Heart left ventricle (tissue), 13 donors: ENCODE results near the gene ACAP1.

Experiments
- CTCF ChIP-seq, 12 donors: fragments of 200-600 bp; sonication (generic) in 4 of 12; IDR thresholded peaks; one replicate each; pipeline versions ENCODE4 v1.5.0 to v1.8.0; 2018 to 2022; ENCODE audit warnings: antibody characterized with exemption in 12 of 12, mild to moderate bottlenecking in 5 of 12
- POLR2A ChIP-seq, 2 donors: fragments of 450-650 bp; IDR thresholded peaks; one replicate each; pipeline ENCODE4 v1.6.1; 2017; ENCODE audit warnings: antibody characterized with exemption in 2 of 2, mild to moderate bottlenecking in 2 of 2, moderate library complexity in 2 of 2
- donor health status: ischemic (EF 13 %, LVEDD 7.1; RV severe dilation, severe dysfunction).
- donor health status: DM: no; HTN: yes; CAD: no.
- donor health status: DM: no; HTN: no; CAD: no.
- donor health status: ischemic (EF 25% LVEDD 6.9; RV normal size, moderate dysfunction).
- donor health status: ischemic (EF 25% LVEDD 5.7; RV mildly dilated, moderate dysfunction).
- donor health status: ischemic (EF 35%, LVEDD 5.7; RV mildly dilated, moderate dysfunction).
- donor health status: nonischemic (EF 11% LVEDD 7.7; RV severe dilation, severe dysfunction).
- donor health status: DM: yes; HTN: yes; CAD: no.
- donor health status: PGD.
- donor health status: ischemic (EF 29% LVEDD 5.4; RV normal size, mild dysfunction).
- donor health status: nonischemic (EF 23%, LVEDD 6.1; RV moderate dilation, normal function).

GRCh38 chr17:7293159-7293558 is 43.2 kb upstream of the ACAP1 start:
- TF ChIP-seq CTCF (IDR thresholded peaks at IDR 0.05) (no peak), POLR2A (IDR thresholded peaks at IDR 0.05) (no peak)
